Frontal cortex (tissue), 4 donors: Measurements from ENCODE around the gene ABTB1. TPM values are rescaled to one million over a fixed set of nuclear protein-coding genes. Genes with fewer than 3 reads are reported as not detected.
"Not testable (repeated sequence)": the region's sequence is repeated elsewhere in the genome, so short reads cannot be mapped to it uniquely, and the experiment has no call there.

Experiments used
- DNase-seq, 2 donors: peaks; one replicate each; pipeline ENCODE4 v3.0.0; 2012; ENCODE audit warnings: low spot score in 2 of 2
- FAIRE-seq: peaks from 2 replicates; lab custom pipeline; 2012; peaks lifted over from hg19 to GRCh38; lab: Jason Lieb, UNC
- total RNA-seq: library from RNA; depleted of rRNA; stranded (reverse); fragments of >200 nt; gene quantifications from one replicate; pipeline ENCODE4 v1.2.3, GENCODE V29; 2014
- donor health status: control.
- donor health status: control.
- donor health status: control.

The ABTB1 gene
- total RNA-seq, 1 donor from 2014 or later: 6.5 TPM

GRCh38 chr3:127647166-127647844, 25.4 kb upstream of the ABTB1 start:
- no peak for DNase-seq
- FAIRE-seq: no peak

DNA sequence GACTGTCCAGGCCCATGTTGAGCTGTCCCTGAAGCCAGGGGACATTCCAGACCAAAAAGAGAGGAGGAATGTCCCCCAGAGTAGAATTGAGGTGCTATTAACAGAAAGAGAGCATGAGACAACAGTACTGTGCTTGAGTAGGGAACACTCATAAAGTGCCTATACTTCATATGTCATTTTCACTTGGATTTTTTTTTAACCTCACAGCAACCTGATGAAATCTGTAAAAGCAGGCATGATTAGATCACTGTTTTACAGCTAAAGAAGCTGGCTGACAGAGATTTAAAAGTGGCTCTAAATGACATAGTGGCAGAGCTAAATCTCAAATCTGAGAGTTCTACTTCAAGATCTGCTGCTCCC, 24.9 kb upstream of the ABTB1 start:
- DNase-seq: no peak
- no peak for FAIRE-seq

DNA sequence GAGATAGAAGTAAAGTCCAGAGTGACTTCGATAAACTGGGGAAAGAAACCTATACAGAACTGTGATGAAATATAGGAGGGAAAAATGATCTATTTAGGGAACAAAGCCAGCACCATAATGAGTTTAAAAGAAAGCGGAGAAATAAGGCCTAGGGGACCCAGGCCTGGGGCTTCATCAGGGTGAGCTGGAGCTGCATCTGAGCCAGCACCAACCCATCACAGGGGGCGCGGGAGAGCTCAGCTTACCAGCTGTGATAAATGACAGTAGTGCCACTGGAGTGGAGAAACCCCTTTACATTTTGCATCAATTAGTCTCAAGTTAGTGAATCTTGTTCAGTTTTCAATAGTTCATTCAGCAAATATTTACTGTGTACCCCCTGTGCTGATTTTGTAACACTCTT, 22.5 kb upstream of the ABTB1 start:
- no peak for FAIRE-seq
- DNase-seq: no peak

DNA sequence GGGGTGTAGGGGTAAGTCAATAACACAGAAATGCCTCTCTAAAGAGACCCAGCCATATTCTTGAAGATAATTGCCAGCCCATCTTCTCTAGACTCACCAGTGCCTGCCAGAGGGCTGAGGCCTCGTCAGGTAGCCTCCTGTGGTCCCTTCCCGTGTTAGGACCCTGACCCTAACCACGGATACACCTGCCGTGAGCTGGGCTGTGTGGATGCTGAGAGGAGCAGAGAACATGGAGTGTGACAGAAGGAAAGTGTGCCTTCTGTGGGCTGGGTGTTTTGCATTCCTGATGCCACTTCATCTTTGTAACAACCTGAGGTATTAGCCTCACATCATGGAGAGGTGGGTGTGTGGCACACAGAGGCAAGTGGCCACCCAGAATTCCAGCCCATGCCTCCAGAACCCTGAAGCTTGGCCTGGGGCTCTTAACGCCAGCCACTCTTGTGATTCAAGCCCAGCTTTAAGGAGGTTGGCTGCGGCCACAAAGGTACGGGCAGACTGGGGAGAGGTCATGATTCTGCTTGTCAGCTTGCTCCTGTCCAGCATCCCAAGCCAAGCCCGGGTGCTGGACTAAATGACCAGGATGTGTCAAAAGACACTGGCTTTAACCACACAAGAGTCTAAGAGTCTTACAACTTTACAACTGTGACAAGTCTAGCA, 21.1 kb upstream of the ABTB1 start:
- no peak for DNase-seq
- FAIRE-seq: no peak

- FAIRE-seq (no peak), DNase-seq (peak in 1 of 2 donors; percentile 71)
These were observed 20.3 kb upstream of the ABTB1 start for GRCh38 chr3:127652246-127652995.

- DNase-seq: no peak
- no peak for FAIRE-seq
These were observed 18.4 kb upstream of the ABTB1 start for GRCh38 chr3:127654374-127654773.

DNA sequence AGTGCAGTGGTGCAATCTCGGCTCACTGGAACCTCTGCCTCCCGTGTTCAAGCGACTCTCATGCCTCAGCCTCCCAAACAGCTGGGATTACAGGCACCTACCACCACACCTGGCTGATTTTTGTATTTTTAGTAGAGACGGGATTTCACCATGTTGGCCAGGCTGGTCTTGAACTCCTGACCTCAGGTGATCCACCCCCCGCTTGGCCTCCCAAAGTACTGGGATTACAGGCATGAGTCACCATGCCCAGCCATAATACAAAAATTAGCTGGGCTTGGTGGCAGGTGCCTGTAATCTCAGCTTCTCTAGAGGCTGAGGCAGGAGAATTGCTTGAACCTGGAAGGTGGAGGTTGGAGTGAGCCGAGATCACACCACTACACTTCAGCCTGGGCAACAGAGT, 17.8 kb upstream of the ABTB1 start:
- DNase-seq, FAIRE-seq: not testable (repeated sequence)

GRCh38 chr3:127655641-127656040, 17.1 kb upstream of the ABTB1 start:
- no peak for DNase-seq

DNA sequence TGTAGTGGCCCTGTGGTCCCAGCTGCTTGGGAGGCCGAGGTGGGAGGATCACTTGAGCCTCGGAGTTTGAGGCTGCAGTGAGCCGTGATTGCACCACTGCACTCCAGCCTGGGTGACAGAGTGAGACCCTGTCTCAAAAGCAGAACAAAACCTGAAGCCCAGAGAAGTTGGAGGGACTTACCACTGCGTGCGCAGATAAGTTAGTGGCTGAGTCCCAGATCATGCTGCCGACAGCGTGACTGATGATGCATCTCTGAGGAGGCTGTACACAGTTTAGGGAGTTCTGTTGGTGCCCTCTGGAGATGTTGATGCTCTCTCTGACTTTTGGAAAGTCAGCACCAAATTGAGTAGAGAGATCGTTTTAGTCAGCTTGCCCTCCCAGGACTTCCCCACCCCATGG, 15.8 kb upstream of the ABTB1 start:
- DNase-seq (no peak), FAIRE-seq (no peak)

More at GRCh38 chr3:127655641-127656040, 17.1 kb upstream of the ABTB1 start:
- no peak for FAIRE-seq

GRCh38 chr3:127658234-127658633, 14.5 kb upstream of the ABTB1 start:
- FAIRE-seq: peak; percentile 65
- DNase-seq: no peak

GRCh38 chr3:127660621-127661251, 12.0 kb upstream of the ABTB1 start:
- DNase-seq (no peak), FAIRE-seq (no peak)

DNA sequence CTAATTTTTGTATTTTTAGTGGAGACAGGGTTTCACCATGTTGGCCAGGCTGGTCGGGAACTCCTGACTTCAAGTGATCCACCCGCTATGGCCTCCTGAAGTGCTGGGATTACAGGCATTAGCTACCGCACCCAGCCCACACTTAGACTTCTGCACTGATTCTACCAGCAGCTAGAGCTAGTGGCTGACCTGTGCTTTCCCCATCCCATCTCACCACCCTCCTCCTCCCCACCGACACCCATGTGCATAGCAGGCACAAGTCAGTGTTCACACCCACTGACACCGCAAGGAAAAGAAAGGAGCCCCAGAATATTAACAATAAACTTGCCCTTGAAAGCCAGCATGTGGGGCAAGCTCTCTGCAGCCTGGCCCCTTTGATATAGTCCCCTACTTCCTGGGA, 11.2 kb upstream of the ABTB1 start:
- DNase-seq (no peak), FAIRE-seq (no peak)

GRCh38 chr3:127662001-127662469, 10.7 kb upstream of the ABTB1 start:
- DNase-seq: no peak
- no peak for FAIRE-seq

- no peak for DNase-seq
- no peak for FAIRE-seq
These were observed 9.6 kb upstream of the ABTB1 start for GRCh38 chr3:127663151-127663550.

GRCh38 chr3:127665165-127665564, 7.6 kb upstream of the ABTB1 start:
- FAIRE-seq: no peak

GRCh38 chr3:127665586-127665985, 7.2 kb upstream of the ABTB1 start:
- DNase-seq (no peak), FAIRE-seq (no peak)

More at GRCh38 chr3:127665165-127665564, 7.6 kb upstream of the ABTB1 start:
- no peak for DNase-seq

DNA sequence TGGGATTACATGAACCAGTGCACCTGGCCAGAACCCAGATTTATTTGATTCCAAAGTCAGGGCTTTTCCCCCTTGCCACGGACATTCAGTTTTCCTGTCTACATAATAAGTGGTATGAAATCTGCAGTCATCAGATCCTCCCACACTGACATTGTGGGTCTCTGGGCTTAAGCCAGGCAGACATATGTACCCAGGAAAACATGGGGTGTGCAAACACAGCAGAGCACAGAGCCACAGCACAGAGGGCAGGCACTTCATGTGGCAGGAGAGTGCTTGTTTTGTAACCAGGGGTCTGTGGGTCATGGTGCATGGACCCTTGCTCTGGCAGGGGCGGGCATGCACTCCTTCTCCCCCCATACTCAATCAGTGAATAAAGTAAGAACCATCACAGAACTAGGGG, 6.1 kb upstream of the ABTB1 start:
- DNase-seq: no peak
- FAIRE-seq: no peak

GRCh38 chr3:127667119-127667681, 5.6 kb upstream of the ABTB1 start:
- DNase-seq: peak; percentile 43 to 58
- no peak for FAIRE-seq

- DNase-seq (no peak), FAIRE-seq (no peak)
These were observed 3.8 kb upstream of the ABTB1 start for GRCh38 chr3:127668906-127669305.

DNA sequence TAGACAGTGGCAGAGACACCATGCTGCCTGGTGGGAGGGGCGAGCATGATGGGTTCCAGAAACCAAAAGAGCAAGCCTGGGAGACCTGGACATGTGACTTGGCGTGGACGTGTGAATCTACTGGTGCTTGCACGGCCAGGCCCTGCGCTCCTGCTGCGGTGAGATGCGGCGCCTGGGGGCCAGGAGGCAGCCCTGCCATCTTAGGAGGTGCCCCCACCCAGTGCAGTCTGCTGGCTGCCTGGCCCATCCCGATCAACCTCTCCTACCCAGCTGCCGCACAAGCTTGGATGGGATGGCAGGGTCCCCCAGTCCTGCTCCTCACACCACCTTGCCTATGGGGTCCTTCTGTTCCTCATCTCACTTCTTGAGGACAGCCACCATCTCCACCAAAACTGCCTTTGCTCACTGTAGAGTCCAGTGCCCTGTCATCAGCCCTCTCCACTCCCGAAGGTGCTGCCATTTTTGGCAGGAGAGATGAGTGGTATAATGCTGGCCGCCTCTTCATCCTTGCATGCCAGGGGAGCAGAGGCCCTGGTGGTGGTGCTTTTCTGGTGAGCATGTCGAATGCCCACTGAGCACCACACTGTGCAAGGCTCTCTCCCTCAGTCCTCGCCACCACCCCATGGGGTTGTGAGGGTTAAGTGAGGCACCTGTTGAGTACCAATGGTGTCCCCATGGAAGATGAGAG, 3.1 kb upstream of the ABTB1 start:
- no peak for DNase-seq
- FAIRE-seq: no peak
